DMS 273 treated with DMSO at 0.1 percent for 48 hours (cell line): ENCODE measurements around the gene INPP5J.
A peak's percentile ranks its signal among the peaks of the same experiment; 100 is the strongest.
"Not testable (repeated sequence)": the region's sequence is repeated elsewhere in the genome, so short reads cannot be mapped to it uniquely, and the experiment has no call there.

Experiments used
- DNase-seq: peaks from one replicate; lab custom pipeline; 2025; lab: John Stamatoyannopoulos, UW

The INPP5J gene

DNA sequence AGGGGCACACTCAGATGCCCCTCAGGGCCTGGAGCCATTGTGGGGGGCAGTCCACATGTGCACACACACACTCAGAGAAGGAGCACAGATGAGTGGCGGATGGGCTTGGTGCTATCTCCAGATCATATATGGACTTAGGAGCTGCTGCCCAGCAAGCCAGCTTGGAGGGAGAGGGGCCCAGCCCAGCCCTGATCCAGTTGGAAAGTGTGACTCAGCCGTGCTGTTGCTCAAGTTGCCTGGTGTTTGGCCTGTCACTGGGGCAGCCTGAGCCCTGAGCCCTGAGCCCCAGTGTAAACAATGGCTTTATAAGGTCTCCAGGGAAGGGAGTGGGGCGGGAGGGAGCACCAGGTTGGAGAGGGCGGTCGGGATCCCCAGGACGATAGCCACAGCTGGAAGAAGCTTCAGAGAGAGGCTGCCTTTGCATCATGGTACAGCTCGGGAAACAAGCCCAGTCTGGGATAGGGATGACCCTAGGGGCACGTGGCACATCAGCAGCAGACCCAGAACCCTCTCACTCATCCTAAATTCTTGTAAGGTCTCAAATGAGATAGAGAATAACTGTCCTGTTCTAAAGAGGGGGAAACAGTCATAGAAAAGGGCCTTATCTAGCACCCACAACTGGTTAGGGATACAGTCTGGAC, 20.2 kb upstream of the INPP5J start:
- no peak for DNase-seq

DNA sequence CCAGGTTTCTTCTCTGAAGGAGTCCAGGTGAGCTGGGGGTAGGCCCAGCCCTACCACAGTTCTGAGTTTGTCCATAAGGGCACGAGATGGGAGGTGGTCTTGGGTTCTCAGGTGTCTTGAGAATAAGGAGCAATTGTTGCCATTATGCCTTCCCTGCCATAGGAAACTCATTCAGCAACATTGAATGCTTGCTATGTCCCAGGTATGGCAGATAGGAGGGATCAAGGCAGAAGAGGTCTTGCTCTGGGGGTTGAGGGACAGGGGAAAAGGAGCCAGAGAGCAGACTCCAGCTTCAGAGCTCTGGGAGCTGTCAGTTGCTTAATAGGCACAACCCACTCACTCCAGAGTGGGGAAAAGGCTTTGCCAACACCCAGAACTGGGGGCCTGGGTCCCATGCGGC, 19.7 kb upstream of the INPP5J start:
- DNase-seq: no peak

DNA sequence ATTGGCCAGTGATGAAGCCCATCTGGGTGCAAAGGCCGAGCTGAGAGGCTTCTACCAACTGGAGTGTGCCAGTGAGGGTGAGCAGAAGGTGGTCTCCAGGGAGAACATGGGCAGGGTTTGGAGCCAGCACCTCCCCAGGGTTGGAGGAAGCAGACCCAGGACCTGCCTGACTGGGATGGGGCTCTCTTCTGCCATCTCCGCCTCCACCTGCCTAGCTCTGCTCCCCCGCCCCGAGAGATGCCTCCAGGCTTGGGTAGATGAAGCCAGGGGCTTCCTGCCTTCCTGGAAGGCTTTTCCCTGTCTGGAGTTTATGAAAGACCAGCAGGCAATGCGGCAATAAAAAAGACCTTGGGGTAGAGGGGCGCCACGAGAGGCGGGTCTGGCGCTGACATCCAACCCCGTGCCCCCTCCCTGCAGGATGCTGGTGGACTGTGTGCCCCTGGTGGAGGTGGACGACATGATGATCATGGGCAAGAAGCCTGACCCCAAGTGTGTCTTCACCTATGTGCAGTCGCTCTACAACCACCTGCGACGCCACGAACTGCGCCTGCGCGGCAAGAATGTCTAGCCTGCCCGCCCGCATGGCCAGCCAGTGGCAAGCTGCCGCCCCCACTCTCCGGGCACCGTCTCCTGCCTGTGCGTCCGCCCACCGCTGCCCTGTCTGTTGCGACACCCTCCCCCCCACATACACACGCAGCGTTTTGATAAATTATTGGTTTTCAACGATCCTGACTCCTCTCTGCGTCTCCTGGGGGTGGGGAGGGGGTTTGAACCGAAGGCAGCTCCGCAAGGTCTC, 18.7 kb upstream of the INPP5J start:
- no peak for DNase-seq

DNA sequence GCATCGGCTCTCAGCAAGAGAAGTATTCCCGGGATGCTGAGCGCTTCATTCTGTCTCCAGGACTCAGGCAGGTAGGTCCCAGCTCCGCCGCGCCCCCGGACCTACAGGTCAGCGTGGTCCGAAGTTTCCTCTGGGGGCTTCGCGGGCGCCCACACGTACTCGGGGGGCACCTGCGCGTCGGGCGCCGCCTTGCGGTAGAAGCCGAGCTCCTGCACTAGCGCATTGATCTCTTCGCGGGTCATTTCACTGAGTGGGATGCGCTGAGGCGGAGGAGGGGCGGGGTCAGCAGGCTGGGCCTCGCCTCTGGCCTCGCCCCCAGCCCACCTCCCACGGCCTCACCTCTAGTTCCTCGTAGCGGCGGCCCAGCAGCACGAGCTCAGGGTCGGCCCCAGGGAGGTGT, 17.9 kb upstream of the INPP5J start:
- no peak for DNase-seq

DNA sequence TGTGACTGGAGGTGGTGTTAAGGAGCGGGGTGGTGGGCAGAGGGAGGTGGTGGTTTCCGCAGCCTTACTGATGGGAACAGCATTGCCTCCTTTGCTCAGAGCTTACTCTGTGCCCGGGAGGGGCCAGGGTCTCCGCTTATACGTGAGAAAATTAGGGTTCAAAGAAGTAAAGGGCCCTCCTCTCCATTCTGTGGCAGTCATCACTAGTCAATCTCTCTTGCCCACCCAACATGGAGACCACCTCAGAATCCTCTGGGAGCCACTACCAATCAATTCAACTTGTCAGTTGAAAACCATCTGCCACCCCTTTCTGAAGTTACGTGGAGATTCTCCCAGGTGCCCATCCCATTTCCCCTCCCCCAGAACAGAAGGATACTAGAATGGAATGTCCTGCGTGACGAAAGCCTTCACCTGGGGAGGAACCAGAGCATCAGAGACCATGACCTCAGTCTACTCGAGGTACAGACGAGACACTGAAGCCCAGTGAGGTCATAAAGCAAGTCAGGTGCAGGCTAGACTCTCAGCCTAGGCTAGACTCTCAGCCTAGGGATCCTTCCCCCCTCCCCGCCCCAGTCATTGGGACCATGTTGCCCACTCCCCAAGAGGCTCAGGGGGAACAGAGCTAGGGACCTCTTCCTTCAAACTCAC, 17.4 kb upstream of the INPP5J start:
- DNase-seq: no peak

DNA sequence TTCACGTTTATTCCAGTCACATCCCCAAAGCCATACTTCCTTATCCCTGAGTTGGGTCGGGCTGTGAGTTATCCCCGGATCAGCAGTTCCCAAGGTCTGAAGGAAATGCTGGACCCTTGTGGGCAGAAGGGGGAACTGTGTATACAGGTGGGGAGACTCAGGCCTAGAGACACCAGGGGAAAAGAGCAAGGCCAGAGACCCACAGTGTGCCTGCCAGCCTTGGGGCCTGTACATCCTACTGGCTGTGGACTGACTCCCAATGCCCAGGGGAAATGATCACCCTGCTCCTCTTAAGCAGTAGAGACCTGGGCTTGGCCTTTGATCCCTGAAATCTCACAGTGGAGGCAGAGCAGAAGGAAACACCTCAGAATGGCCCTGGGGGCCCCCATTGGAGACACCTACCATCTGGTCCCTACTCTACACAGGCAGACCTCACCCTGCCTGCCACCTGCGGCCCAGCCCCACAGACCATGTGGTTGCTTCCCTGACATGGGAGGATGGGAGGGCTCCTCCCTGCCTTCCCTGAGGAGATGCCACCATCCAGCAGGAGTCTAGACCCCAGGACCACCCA, 16.7 kb upstream of the INPP5J start:
- no peak for DNase-seq

DNA sequence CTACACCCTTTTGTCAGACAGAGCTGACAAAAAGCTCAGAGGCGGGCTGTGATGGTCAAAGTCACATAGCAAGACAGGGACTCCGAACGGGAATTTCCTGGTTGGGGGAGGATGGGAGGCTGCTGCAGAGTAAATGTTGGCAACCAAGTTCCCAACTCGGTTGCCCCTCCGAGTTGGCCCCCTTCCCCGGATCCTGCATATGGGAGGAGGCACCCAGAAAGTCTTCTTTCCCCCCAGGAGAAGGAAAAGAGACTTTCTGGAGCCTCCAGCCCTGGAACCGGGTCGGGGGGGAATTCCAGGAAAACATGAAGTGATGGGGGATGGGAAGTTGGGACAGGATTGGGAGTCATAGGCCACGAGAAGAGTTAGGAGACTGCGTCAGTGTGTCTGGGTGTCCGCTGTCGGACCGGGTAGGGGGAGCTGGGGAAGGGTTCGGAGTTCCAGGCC, 16.0 kb upstream of the INPP5J start:
- DNase-seq: no peak

DNA sequence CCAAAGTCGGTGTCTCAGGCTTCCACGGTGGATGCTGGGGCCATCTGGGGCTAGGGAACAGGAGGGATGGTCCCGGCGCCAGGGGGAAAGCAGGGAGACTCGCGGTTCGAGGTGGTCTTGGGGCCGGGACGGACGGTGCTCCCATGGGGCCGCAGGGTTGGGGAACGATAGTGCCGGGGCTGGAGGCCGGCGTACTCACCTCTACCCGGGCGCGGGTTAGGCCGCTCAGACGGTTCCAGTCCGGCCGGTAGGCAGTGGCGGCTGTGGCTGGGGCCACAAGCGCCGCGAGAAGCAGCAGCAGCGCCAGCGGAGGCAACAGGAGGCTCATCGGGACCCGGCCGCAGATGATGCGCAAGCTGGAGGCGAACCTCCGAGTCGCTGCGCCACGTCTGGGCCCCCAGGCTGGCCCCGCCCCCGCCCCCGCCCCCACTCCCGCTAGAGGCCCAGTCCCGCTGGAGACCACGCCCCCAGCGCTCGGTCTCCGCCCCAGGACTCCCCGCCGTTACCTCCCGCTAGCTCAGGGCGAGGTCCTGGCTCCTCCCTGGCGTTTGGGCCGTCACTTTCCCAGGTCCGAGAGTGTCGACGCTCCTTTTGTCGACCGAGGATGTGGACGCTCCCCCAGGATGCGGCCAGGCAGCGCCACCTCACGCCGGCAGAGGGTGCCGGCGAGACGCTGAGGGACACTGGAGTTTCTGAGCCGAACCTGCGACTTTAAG, 15.4 kb upstream of the INPP5J start, which contains the start of gene SELENOM:
SELENOM (minus strand) TSS at position 391 of the 716 bp plus-strand sequence; CDS start at position 328, 63 bp downstream.
- DNase-seq: peak; percentile 86

DNA sequence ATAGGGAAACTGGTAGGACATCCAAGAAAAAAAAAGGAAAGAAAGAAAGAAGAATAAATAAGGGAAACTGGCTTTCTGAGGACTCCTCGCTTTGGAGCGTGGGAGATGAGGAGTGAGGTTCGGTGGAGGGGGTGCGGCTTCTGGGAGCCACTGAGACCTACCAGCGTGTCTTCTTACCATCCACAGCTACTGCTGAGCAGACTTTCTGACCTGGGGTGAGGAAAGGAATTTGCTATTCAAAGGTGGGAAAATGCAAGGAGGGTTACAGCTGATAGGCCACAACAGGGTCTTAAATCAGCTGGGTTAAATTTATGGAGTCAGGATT, 14.9 kb upstream of the INPP5J start:
- no peak for DNase-seq

DNA sequence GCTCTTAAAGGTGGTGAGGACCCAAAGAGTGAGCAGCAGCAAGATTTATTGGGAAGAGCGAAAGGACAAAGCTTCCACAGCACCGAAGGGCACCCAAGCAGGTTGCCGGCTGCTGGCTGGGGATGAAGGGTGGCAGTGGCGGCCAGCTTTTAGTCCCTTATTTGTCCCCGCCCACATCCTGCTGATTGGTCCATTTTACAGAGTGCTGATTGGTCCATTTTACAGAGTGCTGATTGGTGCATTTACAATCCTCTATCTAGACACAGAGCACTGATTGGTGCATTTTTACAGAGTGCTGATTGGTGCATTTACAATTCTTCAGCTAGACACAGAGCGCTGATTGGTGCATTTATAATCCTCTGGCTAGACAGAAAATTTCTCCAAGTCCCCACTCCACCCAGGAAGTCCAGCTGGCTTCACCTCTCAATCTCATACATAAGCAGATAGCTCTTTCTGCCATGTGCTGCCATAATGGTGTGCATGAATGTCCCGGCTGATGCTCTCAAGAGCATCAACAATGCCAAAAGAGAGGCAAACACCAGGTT, 10.1 kb upstream of the INPP5J start:
- DNase-seq: not testable (repeated sequence)

DNA sequence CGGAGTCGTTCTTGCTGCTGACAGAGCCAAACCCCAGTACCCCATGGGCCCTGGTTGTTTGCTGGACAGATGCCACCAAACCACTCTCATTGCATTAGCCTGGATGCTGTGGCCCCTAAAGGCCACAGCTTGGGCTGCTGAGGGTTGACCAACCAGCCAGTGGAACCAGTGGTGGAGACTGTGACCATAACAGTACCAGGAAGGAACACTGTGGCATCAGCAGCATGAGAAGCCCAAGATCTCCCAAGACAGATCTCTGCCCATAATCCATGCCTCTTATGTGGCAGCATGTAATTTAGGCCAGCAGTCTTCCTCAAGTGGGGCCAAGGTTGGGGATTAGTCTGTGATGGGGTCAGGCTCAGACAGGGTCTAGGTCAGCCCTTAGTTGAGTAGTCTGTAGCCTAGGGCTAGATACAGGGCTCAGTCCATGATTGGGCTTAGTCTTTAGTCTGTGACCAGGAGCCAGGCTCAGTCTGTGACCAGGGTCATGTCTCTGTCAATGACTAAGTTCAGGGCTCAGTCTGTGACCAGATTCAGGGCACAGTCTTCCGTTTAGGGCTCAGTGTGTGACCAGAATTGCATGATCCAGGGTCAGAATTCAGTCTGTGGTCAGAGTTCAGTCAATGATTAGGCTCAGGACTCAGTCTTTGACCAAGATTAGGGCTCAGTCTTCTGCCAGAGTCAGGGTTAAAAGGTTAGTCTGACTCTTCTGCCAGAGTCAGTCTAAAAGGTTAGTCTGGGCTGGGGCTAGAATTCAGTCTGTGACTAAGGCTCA, 4.5 kb upstream of the INPP5J start:
- no peak for DNase-seq

DNA sequence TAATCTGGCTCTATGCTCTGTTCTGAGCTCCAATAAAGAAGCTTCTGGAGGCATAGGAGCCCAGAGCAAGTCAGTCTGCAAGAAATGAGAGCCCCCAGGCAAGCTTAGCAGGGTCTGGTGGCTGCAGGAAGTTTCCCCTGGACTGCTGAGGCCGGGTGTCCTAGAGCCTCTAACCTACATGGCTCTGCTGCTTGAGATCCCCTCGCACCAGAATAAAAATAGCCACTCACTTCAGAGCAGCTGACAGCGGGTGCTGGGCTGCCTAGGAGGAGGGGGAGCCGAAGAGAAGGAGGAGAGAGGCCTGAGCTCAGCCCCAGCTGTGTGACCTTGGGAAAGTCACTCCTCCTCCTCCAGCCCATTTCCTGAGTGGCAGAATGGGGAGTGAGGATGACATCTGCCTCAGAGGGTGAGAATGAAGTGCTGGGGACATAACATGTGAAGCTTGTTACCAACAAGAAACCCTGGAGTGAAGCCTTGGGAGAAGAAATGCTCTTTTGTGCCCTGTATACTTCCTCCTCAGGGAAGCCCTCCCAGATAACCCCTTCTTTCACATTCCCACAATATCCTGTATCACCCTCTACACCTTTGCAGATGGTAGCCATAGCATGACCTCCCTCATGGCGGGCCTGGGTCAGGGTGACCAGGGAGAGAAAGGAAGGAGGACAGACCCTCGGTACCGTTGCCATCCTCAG, 3.6 kb upstream of the INPP5J start:
- no peak for DNase-seq

DNA sequence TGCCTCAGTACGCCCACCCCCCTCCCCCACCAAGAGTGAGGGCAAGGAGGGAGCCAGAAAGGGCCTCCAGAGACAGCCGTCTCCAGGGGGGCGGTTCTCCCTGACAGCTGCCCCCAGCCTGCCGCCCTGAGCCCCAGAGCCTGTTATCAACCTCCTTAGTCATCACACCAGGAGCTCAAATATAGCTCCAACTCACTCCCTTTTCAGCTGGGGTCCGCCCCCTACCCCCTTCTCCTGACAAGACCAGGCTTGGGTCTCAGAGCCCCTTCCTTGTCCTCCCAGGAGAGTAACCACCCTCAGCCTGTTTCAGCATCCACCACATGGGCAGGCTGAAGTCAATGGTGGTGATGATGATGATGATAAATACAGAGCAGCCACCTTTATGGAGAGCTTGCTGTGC, 2.5 kb upstream of the INPP5J start:
- DNase-seq: no peak

DNA sequence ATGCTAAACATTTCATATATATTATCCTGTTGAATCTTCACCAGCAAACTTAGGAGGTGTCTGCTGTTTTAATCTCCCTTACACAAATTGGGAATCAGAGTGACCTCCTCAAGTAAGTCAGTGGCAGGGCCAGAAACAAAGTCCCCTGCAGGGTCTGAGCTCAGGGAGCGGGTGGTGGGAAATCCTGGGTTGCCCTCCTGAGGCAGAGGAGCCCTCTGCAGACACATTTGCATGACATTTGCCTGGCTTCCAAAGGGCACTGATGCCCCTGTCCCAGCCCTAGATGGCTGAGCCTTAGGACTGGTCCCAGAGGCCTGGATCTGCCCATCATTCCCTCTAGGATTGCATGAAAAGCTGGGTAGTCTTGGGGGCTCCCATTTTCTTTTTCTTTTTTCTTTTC, 2.1 kb upstream of the INPP5J start:
- DNase-seq: no peak

DNA sequence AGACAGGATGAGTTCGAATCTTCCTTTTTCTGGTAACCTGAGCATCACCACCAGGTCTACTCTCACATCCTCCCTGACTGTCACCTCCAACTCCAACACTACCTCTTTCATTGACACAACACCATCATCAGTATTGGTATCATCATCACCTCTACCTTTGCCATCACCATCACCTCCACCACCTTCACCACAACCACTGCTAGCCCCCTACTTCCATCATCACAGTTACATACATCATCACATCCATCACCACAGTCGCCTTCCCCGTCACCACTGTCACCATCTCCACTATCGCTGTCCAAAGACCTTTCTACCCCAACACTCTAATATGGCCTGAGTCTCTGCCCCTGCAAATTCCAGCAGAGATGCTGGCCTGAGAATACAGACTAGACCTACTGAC, 1.4 kb upstream of the INPP5J start:
- no peak for DNase-seq

DNA sequence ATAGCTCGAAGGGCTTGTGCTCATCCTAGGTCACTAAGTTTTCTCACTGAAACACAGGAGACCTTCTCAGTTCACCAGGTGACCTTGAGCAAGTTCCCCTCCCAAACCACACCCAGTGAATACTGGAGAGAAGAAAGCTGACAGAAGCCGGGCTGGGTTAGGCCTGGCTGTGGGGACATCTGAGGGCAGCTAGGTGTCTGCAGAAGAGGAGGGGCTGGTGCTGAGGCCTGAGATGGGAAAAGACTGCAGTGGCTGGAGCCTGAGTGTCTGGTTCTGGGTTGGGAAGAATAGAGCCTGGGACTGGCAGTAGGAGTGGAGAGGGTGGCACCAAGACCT, 602 bp upstream of the INPP5J start:
- DNase-seq: no peak

DNA sequence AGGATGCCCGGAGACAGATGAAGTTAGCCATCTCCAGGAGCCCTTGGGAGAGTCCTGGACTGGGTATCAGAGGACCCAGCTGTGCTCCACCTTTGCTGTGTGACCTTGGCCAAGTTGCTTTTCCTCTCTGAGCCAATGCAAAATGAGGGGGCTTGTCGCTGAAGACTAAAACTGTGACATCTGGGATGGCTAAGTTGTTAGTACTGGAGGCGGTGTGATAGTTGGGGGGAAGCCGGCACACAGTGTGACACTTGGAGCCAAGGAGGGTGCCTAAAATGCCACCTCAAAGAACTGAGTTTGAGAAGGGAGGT, 481 bp downstream of the INPP5J start:
- DNase-seq: no peak

DNA sequence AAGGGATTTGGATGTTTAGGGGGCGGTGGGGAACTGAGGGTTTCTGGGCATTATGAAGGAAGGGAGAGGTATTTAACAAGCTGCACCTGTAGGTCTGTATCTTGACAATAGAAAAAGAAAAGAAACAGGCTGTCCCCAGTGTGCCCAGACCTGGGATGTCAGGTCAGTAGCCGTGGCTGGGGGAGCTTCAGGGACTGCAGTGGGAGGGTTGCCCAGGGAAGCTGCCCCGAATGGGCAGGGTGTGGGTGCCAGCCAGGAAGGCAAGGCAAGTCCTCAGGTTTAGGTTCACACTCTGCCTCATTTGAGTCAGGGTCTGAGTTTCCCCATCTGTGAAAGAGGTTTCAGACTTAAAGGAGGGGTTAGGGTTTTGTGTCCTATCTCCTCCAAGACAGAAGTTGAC, 1.5 kb downstream of the INPP5J start:
- DNase-seq: no peak

DNA sequence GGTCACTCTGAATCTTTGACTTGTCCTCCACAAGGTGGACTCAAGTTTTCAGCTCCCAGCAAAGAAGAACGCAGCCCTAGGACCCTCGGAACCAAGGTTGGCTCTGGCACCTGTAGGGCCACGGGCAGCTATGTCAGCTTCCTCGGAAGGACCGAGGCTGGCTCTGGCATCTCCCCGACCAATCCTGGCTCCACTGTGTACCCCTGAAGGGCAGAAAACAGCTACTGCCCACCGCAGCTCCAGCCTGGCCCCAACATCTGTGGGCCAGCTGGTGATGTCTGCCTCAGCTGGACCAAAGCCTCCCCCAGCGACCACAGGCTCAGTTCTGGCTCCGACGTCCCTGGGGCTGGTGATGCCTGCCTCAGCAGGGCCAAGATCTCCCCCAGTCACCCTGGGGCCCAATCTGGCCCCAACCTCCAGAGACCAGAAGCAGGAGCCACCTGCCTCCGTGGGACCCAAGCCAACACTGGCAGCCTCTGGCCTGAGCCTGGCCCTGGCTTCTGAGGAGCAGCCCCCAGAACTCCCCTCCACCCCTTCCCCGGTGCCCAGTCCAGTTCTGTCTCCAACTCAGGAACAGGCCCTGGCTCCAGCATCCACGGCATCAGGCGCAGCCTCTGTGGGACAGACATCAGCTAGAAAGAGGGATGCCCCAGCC, 2.2 kb downstream of the INPP5J start:
- no peak for DNase-seq

DNA sequence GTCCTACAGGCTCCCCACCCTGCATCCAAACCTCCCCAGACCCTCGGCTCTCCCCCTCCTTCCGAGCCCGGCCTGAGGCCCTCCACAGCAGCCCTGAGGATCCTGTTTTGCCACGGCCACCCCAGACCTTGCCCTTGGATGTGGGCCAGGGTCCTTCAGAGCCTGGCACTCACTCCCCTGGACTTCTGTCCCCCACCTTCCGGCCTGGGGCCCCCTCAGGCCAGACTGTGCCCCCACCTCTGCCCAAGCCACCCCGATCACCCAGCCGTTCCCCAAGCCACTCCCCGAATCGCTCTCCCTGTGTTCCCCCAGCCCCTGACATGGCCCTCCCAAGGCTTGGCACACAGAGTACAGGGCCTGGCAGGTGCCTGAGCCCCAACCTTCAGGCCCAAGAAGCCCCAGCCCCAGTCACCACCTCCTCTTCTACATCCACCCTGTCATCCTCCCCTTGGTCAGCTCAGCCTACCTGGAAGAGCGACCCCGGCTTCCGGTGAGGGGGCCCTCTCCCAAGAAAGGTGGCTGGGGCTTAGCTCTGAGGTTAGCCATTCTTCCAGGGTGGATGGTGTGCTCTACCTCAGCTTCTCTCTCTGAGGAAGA, 2.9 kb downstream of the INPP5J start:
- DNase-seq: no peak
